Vagina (tissue), 2 donors: Measurements from ENCODE around the gene SLC6A8.

Experiments used
- POLR2A ChIP-seq, 2 donors: fragments of 450-650 bp; IDR thresholded peaks; one replicate each; pipeline ENCODE4 v1.6.1; 2017; ENCODE audit warnings: antibody characterized with exemption in 2 of 2, mild to moderate bottlenecking in 2 of 2, moderate library complexity in 2 of 2
- POLR2AphosphoS5 ChIP-seq, 2 donors: sonication (generic); formaldehyde crosslinking; IDR thresholded peaks; one replicate each; pipeline ENCODE4 v1.9.0; 2017; ENCODE audit warnings: antibody characterized with exemption in 2 of 2, mild to moderate bottlenecking in 2 of 2, low read depth in 1 of 2; ENCODE audit not compliant: insufficient read depth in 1 of 2
- TF ChIP-seq, protein P1 (sequence below), 3 experiments: fragments of 450-650 bp in 2 of 3; fragments of 200-600 bp in 1 of 3; sonication (generic) in 1 of 3; IDR thresholded peaks; one replicate each; pipeline ENCODE4 v1.5.1; 2017 to 2019; ENCODE audit warnings: antibody characterized with exemption in 3 of 3, mild to moderate bottlenecking in 2 of 3, moderate library complexity in 2 of 3

DNA sequence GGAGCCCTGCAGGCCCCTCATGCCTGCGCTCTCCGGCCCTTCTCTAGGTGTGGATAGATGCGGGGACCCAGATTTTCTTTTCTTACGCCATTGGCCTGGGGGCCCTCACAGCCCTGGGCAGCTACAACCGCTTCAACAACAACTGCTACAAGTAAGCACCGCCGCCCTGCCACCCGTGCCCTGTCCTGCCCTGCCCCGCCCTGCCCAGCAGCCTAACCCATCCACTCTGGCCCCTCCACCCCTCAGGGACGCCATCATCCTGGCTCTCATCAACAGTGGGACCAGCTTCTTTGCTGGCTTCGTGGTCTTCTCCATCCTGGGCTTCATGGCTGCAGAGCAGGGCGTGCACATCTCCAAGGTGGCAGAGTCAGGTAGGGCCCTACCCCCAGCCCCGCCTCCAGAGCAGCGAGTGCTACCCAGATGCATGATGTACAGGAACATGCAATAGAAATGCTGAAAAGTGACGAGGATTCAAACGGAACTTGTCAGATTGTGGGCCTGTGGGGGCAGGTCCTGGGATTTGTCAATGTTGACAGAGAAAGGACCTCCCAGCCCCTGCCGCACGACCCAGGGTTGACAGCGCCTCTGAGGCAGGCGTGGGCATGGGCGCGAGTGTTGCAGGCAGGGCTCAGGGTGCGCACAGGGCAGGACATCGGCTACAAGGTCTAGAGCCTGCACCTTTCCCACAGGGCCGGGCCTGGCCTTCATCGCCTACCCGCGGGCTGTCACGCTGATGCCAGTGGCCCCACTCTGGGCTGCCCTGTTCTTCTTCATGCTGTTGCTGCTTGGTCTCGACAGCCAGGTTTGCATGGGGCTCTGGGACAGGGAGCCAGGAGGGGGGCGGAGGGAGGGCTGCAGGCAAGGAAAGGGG lies 5.7 kb downstream of the SLC6A8 start:
- TF ChIP-seq POLR2AphosphoS5 (IDR thresholded peaks at IDR 0.05; ENCODE audit: insufficient read depth in 1 of 2, low read depth in 1 of 2) (no peak), POLR2A (IDR thresholded peaks at IDR 0.05) (no peak)
- TF ChIP-seq, protein P1, sequence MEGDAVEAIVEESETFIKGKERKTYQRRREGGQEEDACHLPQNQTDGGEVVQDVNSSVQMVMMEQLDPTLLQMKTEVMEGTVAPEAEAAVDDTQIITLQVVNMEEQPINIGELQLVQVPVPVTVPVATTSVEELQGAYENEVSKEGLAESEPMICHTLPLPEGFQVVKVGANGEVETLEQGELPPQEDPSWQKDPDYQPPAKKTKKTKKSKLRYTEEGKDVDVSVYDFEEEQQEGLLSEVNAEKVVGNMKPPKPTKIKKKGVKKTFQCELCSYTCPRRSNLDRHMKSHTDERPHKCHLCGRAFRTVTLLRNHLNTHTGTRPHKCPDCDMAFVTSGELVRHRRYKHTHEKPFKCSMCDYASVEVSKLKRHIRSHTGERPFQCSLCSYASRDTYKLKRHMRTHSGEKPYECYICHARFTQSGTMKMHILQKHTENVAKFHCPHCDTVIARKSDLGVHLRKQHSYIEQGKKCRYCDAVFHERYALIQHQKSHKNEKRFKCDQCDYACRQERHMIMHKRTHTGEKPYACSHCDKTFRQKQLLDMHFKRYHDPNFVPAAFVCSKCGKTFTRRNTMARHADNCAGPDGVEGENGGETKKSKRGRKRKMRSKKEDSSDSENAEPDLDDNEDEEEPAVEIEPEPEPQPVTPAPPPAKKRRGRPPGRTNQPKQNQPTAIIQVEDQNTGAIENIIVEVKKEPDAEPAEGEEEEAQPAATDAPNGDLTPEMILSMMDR (IDR thresholded peaks at IDR 0.05) = no peak
